ENCODE results near the gene GSN.

GSN gene

GRCh38 chr9:121304707-121305106 is 36.7 kb downstream of the GSN start:
- no peak for DNase-seq

DNA sequence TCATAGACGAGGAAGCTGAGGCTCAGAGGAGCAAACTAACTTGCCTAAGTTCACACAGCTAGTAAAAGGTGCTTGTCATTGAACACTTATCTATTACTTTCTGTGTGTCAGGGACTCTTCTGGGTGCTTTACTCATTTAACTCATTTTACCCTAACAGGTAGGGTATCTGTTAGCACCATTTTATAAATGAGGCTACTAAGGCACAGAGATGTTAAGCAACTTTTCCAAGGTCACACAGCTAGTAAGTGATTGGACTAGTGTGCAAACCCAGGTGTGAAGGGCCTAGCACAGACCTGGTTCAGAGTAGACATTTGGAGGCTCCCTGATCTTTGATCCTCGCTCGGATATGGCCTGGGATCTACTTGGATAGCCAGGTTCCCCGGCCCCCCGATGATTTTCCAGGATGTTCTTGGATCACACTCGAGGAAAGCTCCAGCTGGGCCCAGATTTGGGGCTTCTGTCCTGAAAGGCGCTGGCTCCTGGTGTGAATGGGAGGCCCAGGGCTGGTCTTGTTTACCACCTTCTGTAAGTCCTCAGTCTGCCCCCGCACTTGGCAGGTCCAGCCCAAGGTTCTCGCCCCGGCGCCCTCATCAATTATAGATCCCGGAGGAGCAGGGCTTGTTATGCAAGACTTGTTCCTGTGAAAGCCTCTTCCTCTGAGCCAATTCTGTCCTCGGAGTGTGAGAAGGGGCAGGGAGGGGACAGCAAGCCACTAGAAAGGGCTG is 37.5 kb downstream of the GSN start:
- no peak for DNase-seq

- DNase-seq = no peak
Observed at GRCh38 chr9:121307976-121308375, 40.0 kb downstream of the GSN start.

GRCh38 chr9:121308765-121309164 is 40.8 kb downstream of the GSN start:
- DNase-seq = no peak

DNA sequence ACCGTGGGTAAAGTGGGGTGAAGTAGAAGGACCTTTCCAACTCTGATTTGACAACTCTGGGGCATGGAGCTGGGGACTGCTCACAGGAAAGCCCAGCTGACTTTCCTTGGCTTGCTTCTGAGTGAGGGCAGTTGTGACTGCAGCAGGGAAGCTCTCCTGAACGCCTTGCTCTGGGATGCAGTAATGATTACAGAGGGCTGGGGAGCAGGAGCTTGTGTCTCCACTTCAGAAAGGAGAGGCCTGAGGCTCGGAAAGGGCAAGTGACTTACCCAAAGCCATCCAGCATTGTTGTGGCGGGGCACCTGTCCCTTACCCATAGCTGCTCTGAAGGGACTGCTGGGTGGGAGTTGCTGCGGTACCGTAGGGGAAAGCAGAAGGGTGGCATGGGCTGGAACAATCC is 41.2 kb downstream of the GSN start:
- DNase-seq = no peak

DNA sequence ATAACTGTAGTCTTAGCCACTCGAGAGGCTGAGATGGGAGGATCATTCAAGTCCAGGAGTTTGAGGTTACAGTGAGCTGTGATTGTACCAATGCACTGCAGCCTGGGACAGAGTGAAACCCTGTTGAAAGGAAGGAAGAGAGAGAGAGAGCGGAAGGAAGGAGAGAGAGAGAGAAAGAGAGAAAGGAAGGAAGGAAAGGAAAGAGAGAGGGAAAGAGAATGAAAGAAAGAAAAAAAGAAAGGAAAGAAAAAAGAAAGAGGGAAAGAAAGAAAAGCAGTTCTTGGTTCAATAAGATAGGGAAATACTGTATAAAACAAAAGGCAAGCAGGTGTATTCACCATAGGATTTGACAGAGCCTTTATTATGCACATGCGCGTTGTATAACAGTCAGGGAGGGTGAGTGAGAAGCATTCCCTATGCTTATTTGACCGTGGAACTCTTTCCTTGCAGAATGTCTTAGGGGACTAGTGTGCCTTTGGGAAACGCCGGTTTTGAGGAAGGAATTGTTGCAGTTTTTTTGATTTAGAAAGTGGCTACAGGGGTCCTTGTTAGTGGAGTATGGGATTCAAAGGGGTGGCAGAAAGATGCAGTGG is 42.0 kb downstream of the GSN start:
- DNase-seq = no peak

DNA sequence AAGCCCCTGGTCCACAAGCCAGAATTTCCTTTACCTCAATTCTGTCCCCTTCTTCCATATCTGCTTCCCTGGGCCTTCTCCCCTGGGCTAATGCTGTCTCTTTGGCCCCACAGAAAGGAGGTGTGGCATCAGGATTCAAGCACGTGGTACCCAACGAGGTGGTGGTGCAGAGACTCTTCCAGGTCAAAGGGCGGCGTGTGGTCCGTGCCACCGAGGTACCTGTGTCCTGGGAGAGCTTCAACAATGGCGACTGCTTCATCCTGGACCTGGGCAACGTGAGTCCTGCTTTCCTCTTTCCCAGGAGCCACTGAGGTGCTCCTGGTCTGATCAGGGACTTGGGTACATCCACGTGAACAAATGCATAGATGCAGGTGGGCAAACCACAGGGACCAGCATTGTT is 42.6 kb downstream of the GSN start:
- no peak for DNase-seq

- DNase-seq = no peak
Observed at GRCh38 chr9:121312169-121312568, 44.2 kb downstream of the GSN start.

DNA sequence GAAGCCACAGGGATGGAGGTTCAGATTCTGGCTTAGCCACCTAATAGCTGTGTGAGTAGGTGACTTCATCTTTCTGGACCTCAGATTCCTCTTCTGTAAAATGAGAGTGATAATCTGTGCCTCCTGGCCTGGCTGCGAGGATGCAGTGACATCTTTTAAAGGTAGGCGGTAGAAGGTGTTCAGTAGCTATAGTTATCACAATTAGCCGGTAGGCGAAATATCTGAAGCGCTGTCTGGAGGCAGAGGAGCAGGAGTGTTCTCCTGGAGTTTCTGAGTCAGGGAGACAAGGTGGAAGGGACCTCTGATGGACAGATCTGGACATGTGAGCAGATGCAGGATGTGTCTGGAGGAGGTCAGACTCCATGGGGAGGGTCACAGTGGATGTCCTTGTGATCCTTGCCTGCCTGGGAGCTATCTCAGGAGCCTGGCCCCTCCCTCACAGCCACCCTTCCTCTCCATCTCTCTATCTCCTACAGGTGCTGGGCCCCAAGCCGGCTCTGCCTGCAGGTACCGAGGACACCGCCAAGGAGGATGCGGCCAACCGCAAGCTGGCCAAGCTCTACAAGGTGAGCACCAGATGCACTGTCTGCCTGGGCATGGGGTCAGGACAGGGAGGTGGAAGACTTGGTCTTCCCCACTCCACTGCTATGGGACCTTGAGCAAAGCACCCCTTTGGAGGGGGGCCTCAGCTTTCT is 45.6 kb downstream of the GSN start:
- no peak for DNase-seq

DNA sequence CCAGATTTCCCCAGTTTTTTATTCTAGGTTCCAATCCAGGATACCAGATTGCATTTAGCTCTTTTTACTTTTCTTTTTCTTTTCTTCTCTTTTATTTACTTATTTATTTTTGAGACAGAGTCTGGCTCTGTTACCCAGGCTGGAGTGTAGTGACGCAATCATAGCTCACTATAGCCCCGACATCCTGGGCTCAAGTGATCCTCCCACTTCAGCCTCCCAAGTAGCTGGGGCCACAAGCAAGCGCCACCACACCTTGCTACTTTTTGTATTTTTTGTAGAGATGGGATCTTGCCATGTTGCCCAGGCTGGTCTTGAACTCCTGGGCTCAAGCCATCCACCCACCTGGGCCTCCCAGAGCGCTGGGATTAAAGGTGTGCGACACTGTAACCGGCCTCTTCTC is 48.4 kb downstream of the GSN start:
- no peak for DNase-seq

DNA sequence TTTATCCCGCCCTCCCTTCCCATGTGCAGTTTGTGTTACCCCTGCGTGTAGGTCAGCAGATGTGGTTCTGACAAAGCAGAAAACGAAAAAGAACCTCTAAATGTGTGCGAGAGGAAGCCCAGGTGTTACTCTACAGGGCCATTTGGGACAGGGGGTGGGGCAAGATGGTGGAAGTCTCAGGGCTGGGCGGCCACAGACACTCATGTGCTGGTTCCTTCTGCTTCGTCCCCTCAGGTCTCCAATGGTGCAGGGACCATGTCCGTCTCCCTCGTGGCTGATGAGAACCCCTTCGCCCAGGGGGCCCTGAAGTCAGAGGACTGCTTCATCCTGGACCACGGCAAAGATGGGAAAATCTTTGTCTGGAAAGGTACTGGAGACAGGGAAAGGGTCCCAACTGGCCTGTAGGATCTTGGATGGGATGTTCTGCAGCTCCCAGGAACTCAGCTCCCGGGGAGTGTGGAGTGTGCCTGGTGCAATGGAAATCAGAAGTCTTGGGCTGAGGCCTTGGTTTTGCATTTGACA is 49.0 kb downstream of the GSN start:
- DNase-seq = no peak

DNA sequence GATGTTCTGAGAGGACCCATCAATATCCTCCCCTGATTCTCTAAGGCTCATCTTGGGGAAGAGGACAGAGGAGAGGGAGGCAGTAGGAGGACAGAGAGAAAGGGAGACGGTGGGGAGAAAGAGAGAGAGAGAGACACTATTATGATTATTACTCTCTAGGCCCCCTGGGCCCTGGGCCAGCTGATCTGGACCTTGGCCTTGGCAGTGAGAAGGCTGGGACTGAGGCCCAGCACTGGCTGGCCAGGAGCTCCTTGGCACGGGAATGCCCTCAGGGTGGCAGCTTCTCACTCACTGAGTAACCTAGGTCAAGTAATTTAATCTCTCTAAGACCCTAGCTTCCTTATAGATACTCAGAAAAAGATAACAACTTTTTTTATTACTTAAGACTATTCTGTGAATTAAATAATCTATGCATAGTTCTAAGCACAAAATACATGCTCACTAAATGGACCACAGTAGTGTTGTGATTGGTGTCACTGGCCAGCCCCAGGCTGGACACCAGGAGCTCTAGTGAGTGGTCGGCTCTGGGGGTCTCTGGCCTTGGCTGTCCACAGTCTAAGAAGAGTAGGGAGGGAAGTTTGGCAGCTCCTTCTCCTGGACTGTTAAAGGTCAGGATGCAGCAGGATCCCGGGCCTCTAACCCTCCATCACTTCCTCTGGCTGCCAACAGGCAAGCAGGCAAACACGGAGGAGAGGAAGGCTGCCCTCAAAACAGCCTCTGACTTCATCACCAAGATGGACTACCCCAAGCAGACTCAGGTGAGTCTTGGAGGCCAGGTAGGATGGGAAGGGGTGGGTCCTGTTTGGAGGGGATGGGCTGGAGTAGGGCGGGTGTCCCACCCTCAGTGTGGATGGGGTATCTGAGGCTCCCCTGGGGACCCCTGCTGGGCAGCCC is 50.0 kb downstream of the GSN start:
- no peak for DNase-seq

GRCh38 chr9:121318631-121319382 is 50.8 kb downstream of the GSN start:
- DNase-seq = no peak

DNA sequence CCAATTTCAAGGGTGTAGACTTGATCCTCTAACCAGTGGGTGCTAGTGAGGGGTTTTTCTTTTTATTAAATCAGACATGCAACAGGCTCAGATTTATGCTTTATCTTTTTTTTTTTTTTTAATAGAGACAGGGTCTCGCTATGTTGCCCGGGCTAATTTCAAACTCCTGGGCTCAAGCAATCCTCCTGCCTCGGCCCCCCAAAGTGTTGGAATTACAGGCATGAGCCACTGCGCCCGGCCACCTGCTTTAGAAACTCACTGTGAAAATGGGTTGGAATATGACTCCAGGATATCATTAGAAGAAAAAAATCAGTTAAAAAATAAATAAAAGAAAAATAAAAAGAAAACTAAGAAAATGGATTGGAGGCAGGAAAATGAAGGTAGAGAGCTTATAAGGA is 51.4 kb downstream of the GSN start:
- no peak for DNase-seq

DNA sequence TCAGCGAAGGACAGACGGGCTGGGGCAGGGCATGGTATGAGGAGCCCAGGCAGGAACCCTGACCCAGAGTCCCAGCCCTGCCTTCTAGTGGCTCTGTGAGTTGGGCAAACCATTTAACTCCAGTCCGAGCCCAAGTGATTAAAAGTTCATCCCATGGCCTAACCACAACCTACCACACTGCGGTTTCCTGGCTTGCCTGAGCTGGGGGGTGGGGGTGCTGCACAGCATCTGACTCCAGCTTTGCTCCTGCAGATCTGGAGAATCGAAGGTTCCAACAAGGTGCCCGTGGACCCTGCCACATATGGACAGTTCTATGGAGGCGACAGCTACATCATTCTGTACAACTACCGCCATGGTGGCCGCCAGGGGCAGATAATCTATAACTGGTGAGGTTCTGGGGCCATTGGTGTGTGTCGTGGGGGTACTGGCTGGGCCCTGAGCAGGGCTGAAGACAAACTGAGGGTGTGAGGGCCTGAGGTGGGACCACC is 53.1 kb downstream of the GSN start:
- no peak for DNase-seq

- no peak for DNase-seq
Observed at GRCh38 chr9:121322037-121322736, 54.2 kb downstream of the GSN start.

DNA sequence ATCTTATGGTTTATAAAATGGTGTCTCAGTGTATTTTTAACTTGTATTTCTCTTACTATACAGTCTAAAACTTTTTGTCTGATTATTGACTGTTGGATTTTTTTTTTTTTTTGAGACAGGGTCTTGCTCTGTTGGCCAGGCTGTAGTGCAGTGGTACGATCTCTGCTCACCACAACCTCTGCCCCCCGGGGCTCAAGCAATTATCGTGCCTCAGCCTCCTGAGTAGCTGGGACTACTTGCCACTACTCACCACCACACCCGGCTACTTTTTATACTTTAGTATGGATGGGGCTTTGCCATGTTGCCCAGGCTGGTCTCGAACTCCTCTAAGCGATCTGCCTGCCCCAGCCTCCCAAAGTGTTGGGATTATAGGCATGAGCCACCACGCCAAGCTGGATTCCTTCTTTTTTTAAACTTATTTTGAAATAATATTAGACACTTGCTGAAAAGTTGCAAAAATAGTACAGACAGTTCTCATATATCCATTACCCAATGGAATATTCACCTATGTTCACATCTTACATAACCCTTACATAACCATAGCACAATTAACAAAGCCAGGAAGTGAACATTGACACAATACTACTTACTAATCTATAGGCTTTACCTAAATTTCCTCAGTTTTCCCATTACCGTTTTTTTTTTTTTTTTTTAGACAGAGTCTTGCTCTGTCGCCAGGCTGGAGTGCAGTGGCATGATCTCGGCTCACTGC is 54.9 kb downstream of the GSN start:
- DNase-seq = no peak

GRCh38 chr9:121323449-121324151 is 55.6 kb downstream of the GSN start:
- no peak for DNase-seq

DNA sequence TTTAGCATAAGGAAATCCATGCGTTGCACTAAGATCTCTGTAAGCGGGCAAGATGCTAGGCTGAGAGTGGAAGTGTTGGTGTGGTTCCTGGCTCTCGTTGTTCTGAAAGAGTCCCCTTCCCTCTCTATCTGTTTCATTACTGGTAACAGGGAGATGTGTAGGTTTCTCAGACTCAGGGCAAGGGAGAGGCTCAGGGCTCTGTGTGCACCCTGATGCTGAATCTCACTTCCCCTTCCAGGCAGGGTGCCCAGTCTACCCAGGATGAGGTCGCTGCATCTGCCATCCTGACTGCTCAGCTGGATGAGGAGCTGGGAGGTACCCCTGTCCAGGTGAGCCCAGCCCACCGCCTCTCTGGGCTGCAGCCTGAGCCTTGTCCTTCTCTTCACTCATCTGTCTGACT is 56.4 kb downstream of the GSN start:
- no peak for DNase-seq

- no peak for DNase-seq
Observed at GRCh38 chr9:121324755-121325154, 56.8 kb downstream of the GSN start.
